OCI-M2 (cell line): ENCODE measurements around the gene ABL2.
"Not testable (repeated sequence)": the region's sequence is repeated elsewhere in the genome, so short reads cannot be mapped to it uniquely, and the experiment has no call there.

Experiments used
- DNase-seq: peaks from one replicate; lab custom pipeline; 2025; ENCODE audit not compliant: unreplicated experiment; lab: John Stamatoyannopoulos, UW

The ABL2 gene

GRCh38 chr1:179229214-179230140 is at the start of gene ABL2:
ABL2 (minus strand) TSS chr1:179229677; CDS start chr1:179229397, 280 bp downstream.
- no peak for DNase-seq

DNA sequence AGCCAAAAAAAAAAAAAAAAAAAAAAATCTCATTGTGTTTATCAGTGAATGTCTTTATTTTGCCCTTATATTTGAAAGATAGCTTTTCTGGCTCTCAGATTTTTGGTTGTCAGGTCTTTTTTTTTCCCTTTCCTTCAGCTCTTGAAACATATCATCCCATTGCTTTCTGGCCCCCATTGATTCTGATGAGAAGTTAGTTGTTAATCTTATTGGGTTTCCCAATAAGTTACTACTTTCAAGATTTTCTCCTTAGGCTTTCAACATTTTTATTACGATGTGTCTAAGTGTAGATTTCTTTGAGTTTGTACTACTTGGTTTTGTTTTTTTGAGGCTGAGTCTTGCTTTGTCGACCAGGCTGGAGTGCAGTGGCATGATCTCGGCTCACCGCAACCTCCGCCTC is 49.4 kb upstream of the ABL2 start:
- no peak for DNase-seq

GRCh38 chr1:179274424-179274823 is 44.9 kb upstream of the ABL2 start:
- DNase-seq = not testable (repeated sequence)

DNA sequence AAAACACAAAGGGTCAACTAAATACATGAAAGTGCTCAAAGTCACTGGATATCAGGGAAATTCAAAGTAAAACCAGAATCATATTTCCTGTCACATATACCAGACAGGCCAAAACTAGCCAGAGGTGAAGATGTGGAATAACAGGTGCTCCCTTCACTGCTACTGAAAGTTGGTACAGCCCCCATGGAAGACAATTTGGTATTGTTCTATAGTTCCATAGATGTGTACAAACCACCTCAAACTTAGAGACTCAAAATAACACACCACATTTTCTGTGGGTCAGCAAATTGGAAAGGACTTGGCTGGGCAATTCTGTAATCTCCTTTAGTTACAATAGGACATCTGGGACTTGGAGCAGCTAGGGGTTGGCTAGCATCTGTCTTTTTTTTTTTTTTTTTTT is 39.6 kb upstream of the ABL2 start:
- no peak for DNase-seq

GRCh38 chr1:179264507-179264906 is 35.0 kb upstream of the ABL2 start:
- DNase-seq = no peak

DNA sequence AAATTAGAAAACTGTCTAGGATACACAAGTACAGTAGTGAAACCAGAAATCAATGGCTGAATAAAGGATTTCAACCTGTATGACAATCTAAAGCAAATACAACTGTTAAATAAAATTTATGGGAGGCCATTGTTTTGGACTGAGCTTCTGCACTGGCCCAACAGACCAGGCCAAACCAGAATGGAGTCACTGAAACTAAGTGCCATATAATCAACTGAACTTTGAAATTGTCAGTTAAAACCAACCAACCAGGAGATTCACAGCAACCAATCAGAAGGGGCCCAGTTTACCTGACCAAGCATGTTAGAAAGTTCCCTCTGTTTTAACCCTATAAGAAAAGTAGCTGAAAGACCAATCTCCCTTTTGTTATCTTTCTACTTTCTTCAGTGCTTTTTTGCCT is 33.6 kb upstream of the ABL2 start:
- DNase-seq = no peak

GRCh38 chr1:179262183-179262582 is 32.7 kb upstream of the ABL2 start:
- no peak for DNase-seq

DNA sequence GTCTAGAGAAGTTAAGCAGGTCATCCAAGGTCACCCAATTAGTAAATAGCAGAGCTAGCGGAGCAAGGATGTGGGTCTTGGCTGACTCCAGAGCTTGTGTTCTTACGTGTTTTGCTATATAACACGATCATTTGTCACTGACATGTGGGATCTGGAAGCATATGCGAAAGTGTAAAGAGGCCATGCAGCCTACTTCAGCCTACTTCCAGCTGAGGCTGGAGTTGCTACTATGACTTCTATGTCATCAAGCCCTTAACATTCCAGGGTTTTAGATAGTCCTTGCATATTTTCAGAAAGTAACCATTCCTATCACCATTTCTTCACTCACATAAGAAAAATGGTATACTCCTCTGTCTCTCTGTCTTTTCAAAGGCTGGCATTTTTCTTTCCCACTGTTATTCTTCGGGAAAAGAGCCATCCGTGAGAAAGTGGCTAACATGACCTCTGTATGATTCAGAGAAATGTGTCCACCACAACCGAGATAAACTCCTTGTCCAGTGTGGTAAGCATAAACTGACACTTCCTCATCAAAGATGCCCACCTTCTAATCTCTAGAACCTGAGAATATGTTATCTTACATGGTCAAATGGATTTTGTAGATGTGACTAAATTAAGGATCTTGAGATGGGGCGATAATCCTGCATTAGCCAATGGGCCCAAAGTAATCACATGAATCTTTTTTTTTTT is 24.0 kb upstream of the ABL2 start:
- DNase-seq = no peak

- no peak for DNase-seq
These were observed 23.1 kb upstream of the ABL2 start for GRCh38 chr1:179252606-179253005.

- no peak for DNase-seq
These were observed 22.2 kb upstream of the ABL2 start for GRCh38 chr1:179251675-179252074.

GRCh38 chr1:179247923-179248322 is 18.4 kb upstream of the ABL2 start:
- no peak for DNase-seq

- not testable (repeated sequence) for DNase-seq
These were observed 15.9 kb upstream of the ABL2 start for GRCh38 chr1:179245426-179245825.

DNA sequence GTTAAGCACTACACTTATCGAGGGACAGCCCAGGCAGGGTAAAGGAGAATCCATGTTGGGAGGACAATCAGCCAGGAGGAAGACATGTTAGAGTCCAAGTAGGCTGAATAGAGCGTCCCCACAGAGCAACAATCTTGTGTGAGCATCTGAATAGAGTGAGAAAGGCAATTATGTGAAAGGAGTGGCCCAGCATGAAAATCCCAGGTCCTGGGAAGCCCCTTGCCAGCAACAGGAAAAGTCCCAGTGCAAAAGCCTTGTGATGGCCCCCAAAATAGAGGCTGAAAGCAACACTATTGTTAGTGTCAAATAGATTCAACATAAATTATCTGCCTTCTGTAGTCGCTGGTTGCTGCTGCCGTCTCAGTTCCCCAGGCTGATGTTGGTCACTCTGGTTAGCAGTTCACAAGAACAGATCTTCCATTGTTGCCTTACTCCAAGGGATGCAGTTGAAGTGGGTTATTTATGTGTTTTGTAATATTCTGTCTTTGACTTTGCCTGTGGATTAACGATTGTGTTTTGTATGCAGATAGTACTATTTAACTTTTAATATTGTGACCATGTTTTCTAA is 12.1 kb upstream of the ABL2 start:
- no peak for DNase-seq

DNA sequence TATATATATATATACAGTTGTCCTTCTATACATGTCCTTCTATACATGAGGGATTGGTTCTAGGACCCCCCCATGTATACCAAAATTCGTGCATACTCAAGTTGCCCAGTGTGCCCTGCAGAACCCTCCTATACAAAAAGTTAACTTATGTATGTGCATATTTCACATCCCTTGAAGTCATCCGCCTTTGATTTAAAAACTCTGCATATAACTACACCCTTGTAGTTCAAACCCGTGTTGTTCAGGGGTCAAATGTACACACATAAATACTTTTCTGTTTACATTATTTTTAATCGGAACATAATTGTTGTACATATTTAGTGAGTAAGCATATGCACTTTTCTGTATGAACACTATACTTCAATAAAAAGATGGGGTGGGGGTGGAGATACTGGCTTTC is 7.7 kb upstream of the ABL2 start:
- DNase-seq = no peak

GRCh38 chr1:179234863-179235262 is 5.4 kb upstream of the ABL2 start:
- DNase-seq = no peak

DNA sequence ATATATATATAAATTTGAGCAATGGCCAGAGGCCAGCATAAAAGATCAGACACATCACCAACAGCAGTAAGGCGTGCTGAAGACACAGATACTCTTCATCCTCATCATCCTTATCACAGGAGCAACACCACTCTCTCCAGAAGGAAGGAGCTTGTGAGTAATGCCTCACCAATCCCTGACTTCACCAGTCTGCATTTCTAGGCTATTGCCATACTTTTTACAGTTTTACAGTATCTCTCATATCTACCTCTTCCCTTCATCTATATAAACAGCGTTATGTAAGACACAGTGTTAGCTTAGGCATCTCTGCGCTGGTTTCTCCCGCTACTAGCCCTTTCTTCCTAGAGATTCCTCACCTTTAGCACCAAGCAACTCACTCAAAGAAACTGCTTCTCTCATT is 2.4 kb upstream of the ABL2 start:
- no peak for DNase-seq

- DNase-seq = no peak
These were observed 1.2 kb upstream of the ABL2 start for GRCh38 chr1:179230721-179231120.

DNA sequence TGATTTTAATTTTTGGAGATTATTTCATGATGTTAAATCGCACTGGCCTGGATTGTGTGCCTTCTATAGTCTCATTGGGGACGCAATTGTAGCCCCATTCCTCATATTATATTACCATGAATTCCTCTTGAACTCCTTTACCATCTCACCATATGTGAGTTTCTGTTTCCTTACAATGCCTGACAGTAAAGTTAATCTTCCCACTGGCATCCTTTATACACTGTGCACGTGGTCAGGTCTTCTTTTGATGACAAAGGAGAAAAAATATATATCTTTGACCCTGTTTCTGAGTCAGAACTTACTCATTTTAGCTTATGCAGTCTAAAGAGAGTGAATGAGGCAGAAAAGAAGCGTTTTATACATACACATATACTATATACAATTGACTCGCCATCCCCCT is 774 bp upstream of the ABL2 start:
- DNase-seq = no peak

DNA sequence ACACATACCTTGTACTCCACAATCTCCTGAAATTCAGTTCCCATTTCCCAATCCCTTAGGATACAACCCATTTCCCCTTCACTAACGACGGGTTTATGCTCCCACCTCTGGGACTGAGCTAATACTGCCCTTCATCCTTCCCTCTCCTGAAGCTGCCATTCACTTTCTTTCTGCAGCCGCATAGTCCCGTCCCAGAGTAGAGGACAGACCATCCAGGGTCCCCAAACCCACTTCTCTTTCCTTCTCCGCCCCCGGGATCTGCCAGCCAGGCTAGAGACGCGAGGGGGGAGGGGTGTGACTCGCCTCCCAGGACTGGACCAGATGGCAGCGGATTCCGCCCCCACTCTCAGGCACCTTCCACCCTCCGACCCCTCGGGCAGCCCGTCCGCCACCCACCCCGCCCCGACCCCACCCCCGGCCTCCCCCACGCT is 679 bp downstream of the ABL2 start:
- DNase-seq = no peak

- DNase-seq = no peak
These were observed 2.7 kb downstream of the ABL2 start for GRCh38 chr1:179226738-179227137.

GRCh38 chr1:179224466-179224865 is 5.0 kb downstream of the ABL2 start:
- DNase-seq = not testable (repeated sequence)

DNA sequence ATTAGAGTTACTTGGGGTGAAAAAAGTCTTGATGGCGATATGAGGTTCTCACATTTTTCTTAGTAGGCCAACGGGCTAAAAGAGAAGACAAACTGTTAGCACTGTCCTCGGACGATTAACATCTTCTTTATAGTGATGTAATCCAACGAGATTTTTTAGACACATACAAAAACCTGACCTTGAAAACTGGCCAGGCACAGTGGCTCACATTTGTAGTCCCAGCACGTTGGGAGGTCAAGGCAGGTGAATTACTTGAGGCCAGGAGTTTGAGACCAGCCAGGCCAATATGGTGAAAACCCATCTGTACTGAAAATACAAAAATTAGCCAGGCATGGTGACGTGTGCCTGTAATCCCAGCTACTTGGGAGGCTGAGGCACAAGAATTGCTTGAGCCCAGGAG is 8.4 kb downstream of the ABL2 start:
- DNase-seq = not testable (repeated sequence)
